ENCODE measurements around the gene FGF22.

Gene FGF22

DNA sequence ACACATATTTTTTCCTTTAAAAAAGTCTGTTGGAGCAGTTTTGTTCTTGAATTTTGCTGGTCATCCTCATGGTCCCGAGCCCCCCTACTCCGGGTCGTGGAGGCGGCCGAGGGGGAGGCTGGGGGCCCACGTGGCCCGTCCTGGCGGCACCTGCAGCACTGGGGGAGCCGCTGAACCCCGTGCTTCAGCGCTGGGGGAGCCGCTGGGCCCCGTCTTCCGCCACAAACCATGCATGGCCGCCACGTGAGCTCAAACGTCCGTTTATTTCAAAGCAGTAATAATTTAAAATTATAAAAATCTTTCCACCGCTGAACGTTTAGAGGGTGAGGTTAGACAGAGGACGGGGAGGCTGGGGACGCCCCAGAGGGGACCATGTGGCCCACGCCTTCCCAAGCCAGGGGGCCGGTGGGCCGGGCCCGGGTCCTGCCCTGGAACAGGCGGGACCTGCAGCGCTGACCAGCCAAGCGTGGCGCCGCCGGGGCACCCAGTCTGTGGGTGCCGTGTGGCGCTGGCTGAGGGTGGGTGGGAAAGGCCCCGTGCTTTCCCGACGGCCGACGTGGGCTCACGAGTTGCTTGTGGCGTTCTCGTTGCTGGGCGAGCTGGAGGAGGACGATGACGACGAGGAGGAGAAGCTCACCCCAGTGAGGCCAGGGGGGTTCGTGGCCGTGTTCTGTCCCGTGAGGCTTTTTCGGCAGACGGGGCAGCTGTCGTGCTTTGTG, 8.0 kb downstream of the FGF22 start:
- no peak overlapping the region for H3K27ac ChIP-seq
- TF ChIP-seq CTCF (IDR thresholded peaks at IDR 0.05) (no peak), ZFX (IDR thresholded peaks at IDR 0.05; ENCODE audit: borderline replicate concordance) (no peak)

DNA sequence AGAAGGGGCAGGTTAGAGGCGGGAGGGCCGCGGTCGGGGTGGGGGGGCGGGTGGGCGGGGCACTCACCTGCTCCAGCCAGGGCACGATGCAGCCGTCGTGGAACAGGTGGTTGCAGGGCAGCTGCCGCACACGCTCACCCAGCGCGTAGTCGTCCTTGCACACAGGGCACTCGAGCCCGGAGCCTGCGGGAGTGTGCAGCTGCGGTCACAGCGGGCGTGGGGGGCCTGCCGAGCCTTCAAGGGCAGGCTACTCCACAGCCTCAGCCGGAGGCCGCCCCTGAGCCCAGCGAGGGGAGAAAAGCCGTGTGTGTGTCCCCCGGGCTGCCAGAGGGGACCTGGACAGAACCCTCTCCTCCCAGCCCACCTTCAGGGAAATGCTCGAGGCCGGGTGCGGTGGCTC, 8.6 kb downstream of the FGF22 start:
- H3K27ac ChIP-seq, result no peak overlapping the region
- TF ChIP-seq CTCF (IDR thresholded peaks at IDR 0.05), result no peak
- TF ChIP-seq ZFX (IDR thresholded peaks at IDR 0.05; ENCODE audit: borderline replicate concordance), result no peak

GRCh38 chr19:648904-649801, 9.5 kb downstream of the FGF22 start:
- TF ChIP-seq ZFX (IDR thresholded peaks at IDR 0.05; ENCODE audit: borderline replicate concordance), result no peak
- TF ChIP-seq CTCF (IDR thresholded peaks at IDR 0.05), result no peak
- no peak overlapping the region for H3K27ac ChIP-seq

- no peak overlapping the region for H3K27ac ChIP-seq
- TF ChIP-seq ZFX (IDR thresholded peaks at IDR 0.05; ENCODE audit: borderline replicate concordance), result no peak
- TF ChIP-seq CTCF (IDR thresholded peaks at IDR 0.05), result no peak
These were observed 10.4 kb downstream of the FGF22 start for GRCh38 chr19:650121-650520.

DNA sequence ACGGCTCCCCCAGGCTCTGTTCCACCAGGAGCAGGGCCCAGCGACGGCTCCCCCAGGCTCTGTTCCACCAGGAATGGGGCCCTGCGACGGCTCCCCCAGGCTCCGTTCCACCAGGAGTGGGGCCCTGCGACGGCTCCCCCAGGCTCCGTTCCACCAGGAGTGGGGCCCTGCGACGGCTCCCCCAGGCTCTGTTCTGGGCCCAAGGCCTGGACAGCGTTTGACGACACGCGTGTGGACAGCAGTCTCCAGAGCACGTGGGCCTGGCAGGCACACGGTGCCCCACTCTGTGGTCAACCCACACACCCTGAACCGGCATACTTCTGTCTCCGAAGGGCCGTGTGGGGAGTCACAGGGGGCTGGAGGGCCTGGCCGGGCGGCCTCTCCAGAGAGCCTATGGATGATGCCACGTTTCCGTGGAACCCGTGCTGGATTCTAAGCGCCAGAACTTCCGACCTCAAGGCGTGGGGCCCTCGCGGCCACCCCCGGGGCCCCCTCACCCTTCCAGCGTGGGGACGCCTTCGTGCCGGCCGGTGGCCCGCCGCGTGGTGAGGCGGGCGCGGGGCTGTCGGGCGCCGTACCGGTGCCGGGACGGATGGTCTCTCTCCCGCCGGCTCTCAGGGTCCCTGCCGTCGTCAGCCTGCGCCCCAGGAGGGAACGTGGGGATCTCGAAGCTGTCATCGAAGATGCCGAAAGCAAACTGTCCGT, 11.6 kb downstream of the FGF22 start:
- no peak overlapping the region for H3K27ac ChIP-seq
- TF ChIP-seq ZFX (IDR thresholded peaks at IDR 0.05; ENCODE audit: borderline replicate concordance) (no peak), CTCF (IDR thresholded peaks at IDR 0.05) (no peak)

DNA sequence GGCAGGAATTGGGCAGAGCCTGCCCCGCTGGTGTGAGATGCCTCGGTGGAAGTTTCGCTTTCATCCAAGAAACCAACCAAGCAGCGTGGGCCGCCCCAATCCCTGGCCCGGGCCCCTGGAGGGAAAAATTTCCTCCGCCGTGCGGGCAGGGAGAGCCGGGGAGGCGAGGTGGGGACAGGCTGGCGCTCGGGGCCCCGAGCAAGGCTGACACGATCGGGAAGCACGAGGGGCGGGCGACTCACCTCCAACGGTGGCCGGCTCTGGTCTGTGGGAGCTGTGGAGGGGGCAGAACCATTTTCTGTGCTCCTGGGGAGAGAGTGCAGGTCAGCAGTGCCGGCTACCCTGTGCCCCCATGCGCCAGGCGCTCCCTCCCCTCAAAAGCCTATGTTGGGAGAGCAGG, 12.3 kb downstream of the FGF22 start:
- TF ChIP-seq ZFX (IDR thresholded peaks at IDR 0.05; ENCODE audit: borderline replicate concordance) (no peak), CTCF (IDR thresholded peaks at IDR 0.05) (no peak)

More for the DNA sequence above, 12.3 kb downstream of the FGF22 start:
- H3K27ac ChIP-seq, result no peak overlapping the region
